ENCODE results near the gene HDAC4. TPM values are rescaled to one million over a fixed set of nuclear protein-coding genes. Genes with fewer than 3 reads are reported as not detected.
A peak's percentile ranks its signal among the peaks of the same experiment; 100 is the strongest.

HDAC4 gene
- total RNA-seq, 1 experiment from 2014 or later, result 32.0 TPM

DNA sequence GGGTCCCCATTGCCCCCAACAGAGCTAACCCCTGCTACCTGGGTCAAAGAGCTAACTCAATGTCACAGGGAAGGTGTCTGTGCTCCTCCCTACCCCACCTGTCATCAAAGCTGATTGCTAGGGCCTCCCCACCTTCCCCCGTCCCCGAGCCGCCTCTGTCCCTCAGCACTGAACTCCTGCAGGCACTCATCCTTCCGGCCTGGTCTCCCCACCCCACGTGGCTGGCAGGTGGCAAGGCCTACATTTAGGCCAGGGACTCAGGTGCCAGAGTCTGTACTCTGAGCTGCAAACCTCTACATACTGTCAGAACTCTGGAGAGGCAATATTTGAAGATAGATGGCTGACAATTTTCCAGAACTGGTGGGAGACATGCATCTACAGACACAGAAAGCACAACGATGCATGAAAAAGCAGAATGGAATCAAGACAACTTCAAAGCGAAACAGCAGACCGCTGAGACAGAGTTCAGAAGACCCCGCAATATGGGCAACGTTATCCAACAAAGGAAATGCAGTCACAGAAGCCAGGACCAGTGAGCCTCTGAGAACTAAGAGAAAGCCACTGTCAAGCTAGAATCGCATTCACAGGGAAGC lies 195.8 kb downstream of the HDAC4 start:
- Histone ChIP-seq H4K8ac (replicated peaks; ENCODE audit: insufficient read length, low read depth, low read length) (no peak overlapping the region), H4K91ac (ENCODE audit: insufficient read length, low read depth, low read length) (no peak overlapping the region), H2BK12ac (ENCODE audit: insufficient read length, low read depth, low read length) (no peak overlapping the region), H3K4ac (ENCODE audit: low read depth, low read length) (no peak overlapping the region), H4K5ac (ENCODE audit: insufficient read length, low read depth, low read length) (no peak overlapping the region), H2AK5ac (ENCODE audit: insufficient read length, low read length) (no peak overlapping the region), H3K9me3 (ENCODE audit: control insufficient read depth, low read depth, low read length) (no peaks in the 10 kb centered on the region), H3K4me1 (ENCODE audit: insufficient read depth, low read length) (no peaks in the 10 kb centered on the region; the same call in 1 of the 2 replicates), H3K79me2 (ENCODE audit: insufficient read depth, low read length) (no peaks in the 10 kb centered on the region), H3K18ac (ENCODE audit: insufficient read length, low read depth, low read length) (no peak overlapping the region), H3K23ac (ENCODE audit: insufficient read length, low read depth, low read length) (no peak overlapping the region), H4K20me1 (ENCODE audit: control insufficient read depth, insufficient read depth, insufficient read length) (no peaks in the 10 kb centered on the region), H3K23me2 (ENCODE audit: insufficient read length, low read depth, low read length, poor library complexity, severe bottlenecking) (no peaks in the 10 kb centered on the region), H3K14ac (ENCODE audit: insufficient read depth, low read length) (peak overlapping the region; percentile 37; the same call in 1 of the 2 replicates), H3T11ph (ENCODE audit: low read length) (no peak overlapping the region), H2BK15ac (ENCODE audit: low read depth, low read length) (no peak overlapping the region), H3K56ac (ENCODE audit: insufficient read length, low read depth, low read length) (no peak overlapping the region), H3K27ac (ENCODE audit: insufficient read length, low read depth, low read length) (no peak overlapping the region), H3K79me1 (ENCODE audit: insufficient read depth, low read depth, low read length, poor library complexity, severe bottlenecking) (peaks cover 5% of the 10 kb centered on the region), H3K4me2 (ENCODE audit: insufficient read depth, insufficient read length, low read length) (no peak overlapping the region), H2AFZ (ENCODE audit: low read length) (no peak overlapping the region), H2BK20ac (ENCODE audit: low read depth, low read length, poor library complexity, severe bottlenecking) (no peak overlapping the region), H3K27me3 (ENCODE audit: insufficient read depth, low read length) (no peaks in the 10 kb centered on the region), H3K9ac (ENCODE audit: extremely low read depth, insufficient read length, low read length) (no peak overlapping the region), H2BK120ac (ENCODE audit: low read depth, low read length, poor library complexity, severe bottlenecking) (no peak overlapping the region), H2BK5ac (ENCODE audit: insufficient read length, low read length) (no peak overlapping the region)
- WGBS (ENCODE audit: extremely low coverage, insufficient read length, low lambda C conversion rate), result no CpG with 5 or more reads among the region's 11 CpGs
- DNase-seq, result no peak
- Mint-ChIP-seq H3K27ac (no peak overlapping the region; a peak in 1 of 7 replicates), H3K27me3 (ENCODE audit: low read depth) (no peaks in the 10 kb centered on the region), H3K9me3 (no peaks in the 10 kb centered on the region), H3K4me1 (peaks cover 38 to 50% of the 10 kb centered on the region in 2 experiments), H3K36me3 (ENCODE audit: insufficient read depth in 1 of 3, low read depth in 3 of 3) (no peaks in the 10 kb centered on the region; a peak in 1 of 7 replicates), H3K4me3 (no peak overlapping the region)
- TF ChIP-seq, protein P1, sequence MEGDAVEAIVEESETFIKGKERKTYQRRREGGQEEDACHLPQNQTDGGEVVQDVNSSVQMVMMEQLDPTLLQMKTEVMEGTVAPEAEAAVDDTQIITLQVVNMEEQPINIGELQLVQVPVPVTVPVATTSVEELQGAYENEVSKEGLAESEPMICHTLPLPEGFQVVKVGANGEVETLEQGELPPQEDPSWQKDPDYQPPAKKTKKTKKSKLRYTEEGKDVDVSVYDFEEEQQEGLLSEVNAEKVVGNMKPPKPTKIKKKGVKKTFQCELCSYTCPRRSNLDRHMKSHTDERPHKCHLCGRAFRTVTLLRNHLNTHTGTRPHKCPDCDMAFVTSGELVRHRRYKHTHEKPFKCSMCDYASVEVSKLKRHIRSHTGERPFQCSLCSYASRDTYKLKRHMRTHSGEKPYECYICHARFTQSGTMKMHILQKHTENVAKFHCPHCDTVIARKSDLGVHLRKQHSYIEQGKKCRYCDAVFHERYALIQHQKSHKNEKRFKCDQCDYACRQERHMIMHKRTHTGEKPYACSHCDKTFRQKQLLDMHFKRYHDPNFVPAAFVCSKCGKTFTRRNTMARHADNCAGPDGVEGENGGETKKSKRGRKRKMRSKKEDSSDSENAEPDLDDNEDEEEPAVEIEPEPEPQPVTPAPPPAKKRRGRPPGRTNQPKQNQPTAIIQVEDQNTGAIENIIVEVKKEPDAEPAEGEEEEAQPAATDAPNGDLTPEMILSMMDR (conservative IDR thresholded peaks at IDR 0.05), result no peak
